ENCODE measurements around the gene TENT5C.

Gene TENT5C

DNA sequence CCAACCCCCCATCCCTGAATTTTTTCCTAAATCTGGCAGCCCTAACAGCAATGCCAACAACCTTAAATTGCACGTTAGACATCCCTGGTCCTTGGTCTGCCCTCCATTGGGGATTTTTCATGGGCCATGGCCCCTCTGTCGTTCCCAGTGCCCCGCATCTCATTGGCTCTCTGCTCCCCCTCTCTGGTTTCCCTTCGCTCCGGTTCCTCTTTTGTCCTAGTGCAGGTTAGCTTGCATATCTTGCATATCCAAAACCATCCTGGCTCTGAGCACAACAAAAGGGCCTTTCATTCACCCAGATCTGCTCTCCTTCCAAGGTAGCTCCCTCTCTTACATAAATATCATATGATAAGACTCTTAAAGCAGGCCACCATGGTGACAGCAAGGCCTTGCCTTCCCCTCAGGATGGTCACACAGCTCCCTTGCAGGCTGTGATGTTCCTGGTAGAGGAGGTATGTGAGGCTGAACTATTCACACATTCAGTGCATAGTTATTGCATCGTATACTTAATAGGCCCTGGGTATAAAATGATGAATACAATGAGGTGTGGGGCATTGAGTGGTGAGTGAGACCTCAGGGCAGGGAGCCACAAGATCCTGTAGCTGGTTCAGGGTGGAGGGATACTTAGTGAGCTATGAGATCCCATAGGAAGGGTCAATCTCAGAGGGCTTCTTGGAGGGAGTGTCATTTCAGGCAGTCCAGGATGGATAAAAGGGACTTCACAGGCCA, 45.2 kb downstream of the TENT5C start:
- H3K27me3 ChIP-seq (ENCODE audit: insufficient read depth, poor library complexity, severe bottlenecking): no peaks in the 10 kb centered on the region
- TF ChIP-seq, protein P1, sequence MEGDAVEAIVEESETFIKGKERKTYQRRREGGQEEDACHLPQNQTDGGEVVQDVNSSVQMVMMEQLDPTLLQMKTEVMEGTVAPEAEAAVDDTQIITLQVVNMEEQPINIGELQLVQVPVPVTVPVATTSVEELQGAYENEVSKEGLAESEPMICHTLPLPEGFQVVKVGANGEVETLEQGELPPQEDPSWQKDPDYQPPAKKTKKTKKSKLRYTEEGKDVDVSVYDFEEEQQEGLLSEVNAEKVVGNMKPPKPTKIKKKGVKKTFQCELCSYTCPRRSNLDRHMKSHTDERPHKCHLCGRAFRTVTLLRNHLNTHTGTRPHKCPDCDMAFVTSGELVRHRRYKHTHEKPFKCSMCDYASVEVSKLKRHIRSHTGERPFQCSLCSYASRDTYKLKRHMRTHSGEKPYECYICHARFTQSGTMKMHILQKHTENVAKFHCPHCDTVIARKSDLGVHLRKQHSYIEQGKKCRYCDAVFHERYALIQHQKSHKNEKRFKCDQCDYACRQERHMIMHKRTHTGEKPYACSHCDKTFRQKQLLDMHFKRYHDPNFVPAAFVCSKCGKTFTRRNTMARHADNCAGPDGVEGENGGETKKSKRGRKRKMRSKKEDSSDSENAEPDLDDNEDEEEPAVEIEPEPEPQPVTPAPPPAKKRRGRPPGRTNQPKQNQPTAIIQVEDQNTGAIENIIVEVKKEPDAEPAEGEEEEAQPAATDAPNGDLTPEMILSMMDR (IDR thresholded peaks at IDR 0.05; ENCODE audit: insufficient read depth, low read length): no peak
- no peak for TF ChIP-seq GABPA (IDR thresholded peaks at IDR 0.05; ENCODE audit: low read depth)
- no peak for TF ChIP-seq SPI1 (IDR thresholded peaks at IDR 0.05; ENCODE audit: borderline replicate concordance, low read depth)
- no peak for TF ChIP-seq POLR2AphosphoS5 (IDR thresholded peaks at IDR 0.05; ENCODE audit: low read depth)
- TF ChIP-seq, protein P2, sequence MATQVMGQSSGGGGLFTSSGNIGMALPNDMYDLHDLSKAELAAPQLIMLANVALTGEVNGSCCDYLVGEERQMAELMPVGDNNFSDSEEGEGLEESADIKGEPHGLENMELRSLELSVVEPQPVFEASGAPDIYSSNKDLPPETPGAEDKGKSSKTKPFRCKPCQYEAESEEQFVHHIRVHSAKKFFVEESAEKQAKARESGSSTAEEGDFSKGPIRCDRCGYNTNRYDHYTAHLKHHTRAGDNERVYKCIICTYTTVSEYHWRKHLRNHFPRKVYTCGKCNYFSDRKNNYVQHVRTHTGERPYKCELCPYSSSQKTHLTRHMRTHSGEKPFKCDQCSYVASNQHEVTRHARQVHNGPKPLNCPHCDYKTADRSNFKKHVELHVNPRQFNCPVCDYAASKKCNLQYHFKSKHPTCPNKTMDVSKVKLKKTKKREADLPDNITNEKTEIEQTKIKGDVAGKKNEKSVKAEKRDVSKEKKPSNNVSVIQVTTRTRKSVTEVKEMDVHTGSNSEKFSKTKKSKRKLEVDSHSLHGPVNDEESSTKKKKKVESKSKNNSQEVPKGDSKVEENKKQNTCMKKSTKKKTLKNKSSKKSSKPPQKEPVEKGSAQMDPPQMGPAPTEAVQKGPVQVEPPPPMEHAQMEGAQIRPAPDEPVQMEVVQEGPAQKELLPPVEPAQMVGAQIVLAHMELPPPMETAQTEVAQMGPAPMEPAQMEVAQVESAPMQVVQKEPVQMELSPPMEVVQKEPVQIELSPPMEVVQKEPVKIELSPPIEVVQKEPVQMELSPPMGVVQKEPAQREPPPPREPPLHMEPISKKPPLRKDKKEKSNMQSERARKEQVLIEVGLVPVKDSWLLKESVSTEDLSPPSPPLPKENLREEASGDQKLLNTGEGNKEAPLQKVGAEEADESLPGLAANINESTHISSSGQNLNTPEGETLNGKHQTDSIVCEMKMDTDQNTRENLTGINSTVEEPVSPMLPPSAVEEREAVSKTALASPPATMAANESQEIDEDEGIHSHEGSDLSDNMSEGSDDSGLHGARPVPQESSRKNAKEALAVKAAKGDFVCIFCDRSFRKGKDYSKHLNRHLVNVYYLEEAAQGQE (IDR thresholded peaks at IDR 0.05; ENCODE audit: insufficient replicate concordance, low read depth): no peak
- H3K27ac ChIP-seq (replicated peaks): no peak overlapping the region
- DNase-seq (ENCODE audit: low read depth in 1 of 2, low spot score in 1 of 2): no peak
- no peak overlapping the region for H3K4me3 ChIP-seq (replicated peaks; ENCODE audit: insufficient read depth, low read length)

DNA sequence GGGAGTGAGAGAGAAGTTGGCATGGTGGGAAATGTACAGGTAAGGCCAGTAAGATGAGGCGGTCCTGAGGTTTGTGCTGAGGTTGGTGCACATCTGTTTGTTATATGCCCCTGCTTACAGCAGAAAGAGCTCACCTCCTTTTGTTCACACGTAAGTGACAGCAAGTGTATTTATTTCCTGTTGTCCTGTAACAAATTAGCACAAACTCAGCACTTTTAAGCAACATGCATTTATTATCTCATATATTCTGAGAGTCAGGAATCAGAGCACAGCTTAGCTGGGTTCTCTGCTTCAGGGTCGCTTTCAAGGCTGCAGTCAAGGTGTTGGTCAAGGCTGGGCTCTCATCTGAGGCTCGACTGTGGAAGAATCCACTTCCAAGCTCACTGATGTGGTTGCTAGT, 45.8 kb downstream of the TENT5C start:
- DNase-seq (ENCODE audit: low read depth in 1 of 2, low spot score in 1 of 2): no peak

DNA sequence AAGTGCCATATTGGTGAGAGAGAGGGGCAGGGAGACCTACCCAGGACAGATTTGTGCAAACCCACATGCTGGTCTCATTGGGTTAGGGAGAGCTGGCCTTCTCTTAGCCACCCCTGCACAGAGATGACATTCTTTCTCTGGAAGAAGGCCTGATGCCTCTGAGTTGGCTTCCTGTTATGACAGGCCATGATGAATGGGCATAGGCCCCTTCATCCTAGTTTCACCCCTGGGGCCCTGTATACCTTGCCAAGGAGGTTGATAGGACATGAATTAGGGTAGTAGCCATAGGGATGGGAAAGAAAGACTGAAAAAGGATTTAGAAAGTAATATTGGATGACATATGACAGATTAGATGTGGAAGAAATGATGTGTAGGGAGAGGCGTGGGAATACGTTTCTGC, 46.6 kb downstream of the TENT5C start:
- no peak overlapping the region for H3K27ac ChIP-seq (replicated peaks)
- DNase-seq (ENCODE audit: low read depth in 1 of 2, low spot score in 1 of 2): no peak
- H3K4me3 ChIP-seq (replicated peaks; ENCODE audit: insufficient read depth, low read length): no peak overlapping the region
- H3K27me3 ChIP-seq (ENCODE audit: insufficient read depth, poor library complexity, severe bottlenecking): no peaks in the 10 kb centered on the region
- TF ChIP-seq, protein P1 (IDR thresholded peaks at IDR 0.05; ENCODE audit: insufficient read depth, low read length): no peak
- TF ChIP-seq SPI1 (IDR thresholded peaks at IDR 0.05; ENCODE audit: borderline replicate concordance, low read depth): no peak
- TF ChIP-seq POLR2AphosphoS5 (IDR thresholded peaks at IDR 0.05; ENCODE audit: low read depth): no peak
- no peak for TF ChIP-seq GABPA (IDR thresholded peaks at IDR 0.05; ENCODE audit: low read depth)
- TF ChIP-seq, protein P2 (IDR thresholded peaks at IDR 0.05; ENCODE audit: insufficient replicate concordance, low read depth): no peak

More for the DNA sequence above, 45.8 kb downstream of the TENT5C start:
- Histone ChIP-seq H3K4me3 (replicated peaks; ENCODE audit: insufficient read depth, low read length) (no peak overlapping the region), H3K27ac (replicated peaks) (no peak overlapping the region), H3K27me3 (ENCODE audit: insufficient read depth, poor library complexity, severe bottlenecking) (no peaks in the 10 kb centered on the region)
- TF ChIP-seq POLR2AphosphoS5 (IDR thresholded peaks at IDR 0.05; ENCODE audit: low read depth): no peak
- TF ChIP-seq, protein P2 (IDR thresholded peaks at IDR 0.05; ENCODE audit: insufficient replicate concordance, low read depth): no peak
- TF ChIP-seq, protein P1 (IDR thresholded peaks at IDR 0.05; ENCODE audit: insufficient read depth, low read length): no peak
- no peak for TF ChIP-seq GABPA (IDR thresholded peaks at IDR 0.05; ENCODE audit: low read depth)
- no peak for TF ChIP-seq SPI1 (IDR thresholded peaks at IDR 0.05; ENCODE audit: borderline replicate concordance, low read depth)
